NK-92 (cell line): ENCODE results near the gene NOP14.
"Not testable (repeated sequence)": the region's sequence is repeated elsewhere in the genome, so short reads cannot be mapped to it uniquely, and the experiment has no call there.

Experiments
- DNase-seq: peaks from one replicate; lab custom pipeline; 2025; ENCODE audit not compliant: unreplicated experiment; lab: John Stamatoyannopoulos, UW

Gene NOP14

DNA sequence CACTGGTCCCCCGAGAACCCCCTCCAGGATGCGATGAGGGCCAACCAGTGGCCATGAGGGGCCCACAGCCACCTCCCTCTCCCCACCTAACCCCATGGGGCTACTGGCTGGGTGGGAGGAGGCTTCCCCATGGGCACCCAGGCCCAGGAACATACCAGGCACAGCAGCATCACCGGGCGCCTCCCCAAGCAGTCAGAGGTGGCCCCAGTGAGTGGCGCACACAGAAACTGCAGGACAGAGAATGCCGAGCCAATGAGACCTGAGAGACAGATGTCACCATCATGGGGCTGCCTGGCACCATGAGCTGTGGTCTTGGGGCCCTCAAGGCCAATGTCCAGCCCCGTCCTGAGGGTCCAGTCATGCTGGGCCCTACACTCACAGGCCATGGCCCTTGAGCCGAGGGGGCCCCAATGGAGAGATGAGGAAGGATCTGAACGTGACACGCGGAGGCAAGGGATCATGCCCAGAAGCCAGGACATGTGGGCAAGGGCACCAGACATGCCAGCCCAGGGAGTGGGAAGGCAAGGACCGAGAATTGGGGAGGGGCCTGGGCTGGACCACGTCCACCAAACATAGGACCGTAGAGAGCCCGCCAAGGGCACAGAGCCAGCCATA is 30.1 kb downstream of the NOP14 start:
- no peak for DNase-seq

DNA sequence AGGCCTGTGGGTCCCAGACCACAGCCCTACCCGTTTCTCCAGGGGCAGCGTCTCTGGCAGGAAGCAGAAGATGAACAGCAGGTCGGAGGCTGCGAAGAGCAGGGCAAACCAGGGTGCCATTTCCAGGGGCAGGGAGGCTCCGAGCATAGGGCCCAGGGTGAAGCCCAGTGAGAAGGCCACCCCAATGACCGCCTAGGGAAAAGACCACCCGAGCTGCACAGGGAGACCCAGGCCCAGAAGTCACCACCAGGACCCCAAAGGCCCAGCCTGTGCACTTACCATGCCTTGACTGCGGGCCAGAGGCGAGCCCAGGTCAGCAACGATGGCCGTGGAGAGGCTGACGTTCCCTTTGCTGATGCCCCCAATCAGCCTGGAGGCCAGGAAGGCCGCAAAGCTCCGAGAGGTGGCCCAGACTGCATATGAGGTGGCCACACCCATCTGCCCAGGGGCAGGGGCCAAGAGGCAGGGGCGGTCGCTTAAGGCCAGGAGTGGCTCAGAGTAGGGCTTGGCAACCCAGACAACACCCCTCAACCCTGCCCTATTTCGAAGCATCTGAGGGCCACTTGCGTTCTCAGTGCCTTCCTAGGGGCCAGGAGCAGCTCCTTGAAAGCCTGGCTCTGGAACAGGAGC is 30.8 kb downstream of the NOP14 start:
- DNase-seq: no peak

DNA sequence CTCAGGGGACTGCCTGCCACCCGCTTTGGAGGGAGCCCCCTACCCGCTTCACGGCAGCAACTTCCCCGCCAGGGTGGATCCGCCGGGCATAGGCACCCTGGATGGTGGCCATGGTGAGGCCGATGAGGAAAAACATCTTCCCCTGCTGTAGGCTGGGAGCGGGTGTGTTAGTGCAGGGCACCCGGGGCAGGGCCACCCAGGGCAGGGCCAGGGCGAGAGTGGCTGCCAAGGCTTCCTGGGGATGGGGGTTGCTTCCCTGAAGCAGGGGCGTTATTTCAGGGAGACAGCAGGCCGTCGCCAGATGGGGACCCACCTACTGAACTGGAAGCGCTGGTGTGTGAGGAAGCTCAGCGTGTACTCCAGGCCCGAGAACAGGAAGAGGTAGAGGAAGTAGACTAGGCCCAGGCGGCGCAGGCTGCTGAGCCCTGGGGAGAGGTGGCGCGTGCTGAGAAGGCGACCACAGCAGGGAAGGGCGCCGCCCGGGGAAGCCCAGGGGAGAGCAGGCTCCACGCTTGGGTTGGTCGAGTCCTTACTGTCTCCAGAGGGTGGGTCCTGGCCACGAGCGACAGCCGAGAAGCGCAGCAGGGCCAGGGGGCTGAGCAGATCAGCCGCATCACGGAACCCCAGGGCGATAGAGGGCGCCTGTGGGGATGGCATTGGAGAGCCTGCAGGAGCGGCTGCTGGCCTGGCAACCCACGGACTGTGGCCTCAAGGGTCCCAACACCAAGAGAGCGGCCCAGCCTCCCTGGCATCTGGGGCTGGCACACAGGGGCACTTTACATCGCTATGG is 31.5 kb downstream of the NOP14 start:
- no peak for DNase-seq

DNA sequence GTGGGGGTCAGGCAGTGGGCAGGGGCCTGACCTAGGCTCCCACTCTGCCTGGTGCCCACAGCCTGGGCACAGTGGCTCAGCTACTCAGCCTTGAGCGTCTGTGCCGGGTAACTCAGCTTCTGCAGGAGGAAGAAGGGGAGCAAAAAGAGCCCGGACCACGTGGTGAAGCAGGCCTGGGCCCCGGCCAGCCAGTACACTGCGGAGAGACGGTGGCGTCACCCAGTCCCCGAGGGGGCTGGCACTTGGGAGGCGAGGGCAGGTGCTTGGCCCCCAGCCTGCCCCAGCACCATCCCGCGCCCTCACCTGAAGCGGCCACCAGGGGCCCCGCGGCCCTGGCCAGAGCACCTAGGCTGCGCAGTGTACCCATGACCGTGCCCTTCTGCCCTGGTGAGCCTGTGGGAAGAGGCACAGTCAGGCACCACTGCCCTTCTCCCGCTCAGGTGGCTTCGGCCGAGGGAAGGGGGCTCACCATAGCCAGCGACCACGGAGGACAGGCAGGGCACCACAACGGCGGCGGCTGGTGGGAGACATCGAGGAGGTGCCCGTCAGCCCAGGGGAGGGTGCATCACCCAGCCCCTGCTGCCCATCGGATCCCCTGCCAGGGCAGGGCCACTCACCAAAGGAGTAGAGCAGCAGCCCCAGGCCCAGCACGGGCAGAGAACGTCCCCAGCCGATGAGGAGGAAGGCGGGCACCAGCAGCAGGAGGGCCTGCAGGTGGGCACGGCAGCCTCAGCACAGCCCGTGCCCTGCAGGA is 32.3 kb downstream of the NOP14 start:
- DNase-seq: no peak

DNA sequence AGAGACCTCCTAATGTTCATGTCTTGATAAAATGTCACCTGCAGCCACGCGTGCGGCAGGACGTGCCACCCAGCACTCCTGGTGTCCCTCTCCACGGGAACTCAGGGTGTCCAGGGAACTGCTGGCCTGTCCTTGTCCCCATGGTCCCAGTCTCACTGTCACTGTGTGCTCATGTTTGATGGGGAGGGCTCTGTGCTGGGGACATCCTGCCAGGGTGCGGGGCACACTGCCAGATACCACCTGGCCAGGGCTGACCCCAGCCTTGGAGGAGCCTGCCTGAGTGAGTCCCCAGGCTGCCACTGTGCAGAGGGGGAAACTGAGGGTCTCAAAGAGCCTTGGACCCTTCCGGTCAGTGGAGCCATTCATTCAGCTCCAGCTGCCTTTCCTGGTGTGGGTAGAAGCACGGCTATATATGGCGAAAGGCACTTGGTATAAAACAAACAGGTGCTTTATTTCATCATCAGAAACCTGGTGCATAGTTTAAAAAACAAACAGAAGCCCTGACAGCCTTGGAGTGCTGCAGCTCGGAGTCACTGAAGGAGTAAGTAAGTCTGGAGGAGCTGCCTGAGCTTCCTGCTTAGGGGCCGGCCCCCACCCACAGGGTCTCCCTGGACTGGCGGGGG is 33.0 kb downstream of the NOP14 start:
- no peak for DNase-seq

DNA sequence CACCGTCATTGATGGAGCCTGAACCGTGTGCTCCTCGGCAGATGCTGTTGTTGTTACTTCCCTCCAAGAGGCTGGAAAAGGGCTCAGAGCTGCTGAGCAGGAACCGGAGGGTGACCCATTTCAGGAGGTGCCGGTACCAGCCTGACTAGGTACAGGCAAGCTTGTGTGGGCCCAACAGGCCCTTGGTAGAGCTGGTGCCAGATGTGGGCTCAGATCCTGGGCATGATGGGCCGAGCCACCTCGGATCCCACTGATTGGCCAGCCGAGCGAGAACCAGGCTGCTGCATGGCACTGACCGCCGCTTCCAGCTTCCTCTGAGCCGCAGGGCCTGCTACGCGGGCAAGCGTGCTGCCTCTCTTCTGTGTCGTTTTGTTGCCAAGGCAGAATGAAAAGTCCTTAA is 33.7 kb downstream of the NOP14 start:
- DNase-seq: no peak

DNA sequence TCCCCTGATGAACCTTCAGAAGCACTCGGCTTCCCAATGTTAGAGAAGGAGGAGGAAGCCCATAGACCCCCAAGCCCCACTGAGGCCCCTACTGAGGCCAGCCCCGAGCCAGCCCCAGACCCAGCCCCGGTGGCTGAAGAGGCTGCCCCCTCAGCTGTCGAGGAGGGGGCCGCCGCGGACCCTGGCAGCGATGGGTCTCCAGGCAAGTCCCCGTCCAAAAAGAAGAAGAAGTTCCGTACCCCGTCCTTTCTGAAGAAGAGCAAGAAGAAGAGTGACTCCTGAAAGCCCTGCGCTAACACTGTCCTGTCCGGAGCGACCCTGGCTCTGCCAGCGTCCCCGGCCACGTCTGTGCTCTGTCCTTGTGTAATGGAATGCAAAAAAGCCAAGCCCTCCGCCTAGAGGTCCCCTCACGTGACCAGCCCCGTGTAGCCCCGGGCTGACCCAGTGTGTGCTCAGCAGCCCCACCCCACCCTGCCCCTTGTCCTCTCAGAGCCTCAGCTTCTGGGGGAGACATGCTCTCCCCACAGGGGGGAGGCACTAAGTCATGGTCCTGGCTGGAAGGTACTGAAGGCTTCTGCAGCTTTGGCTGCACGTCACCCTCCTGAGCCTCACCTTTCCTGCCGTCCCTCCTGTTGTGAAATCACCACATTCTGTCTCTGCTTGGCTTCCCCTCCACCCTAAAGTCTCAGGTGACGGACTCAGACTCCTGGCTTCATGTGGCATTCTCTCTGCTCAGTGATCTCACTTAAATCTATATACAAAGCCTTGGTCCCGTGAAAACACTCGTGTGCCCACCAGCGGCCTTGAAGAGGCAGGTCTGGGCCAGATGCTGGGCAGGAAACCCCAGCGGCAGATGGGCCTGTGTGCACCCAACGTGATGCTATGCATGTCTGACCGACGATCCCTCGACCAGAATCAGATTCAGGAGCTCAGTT is 34.7 kb downstream of the NOP14 start:
- no peak for DNase-seq

DNA sequence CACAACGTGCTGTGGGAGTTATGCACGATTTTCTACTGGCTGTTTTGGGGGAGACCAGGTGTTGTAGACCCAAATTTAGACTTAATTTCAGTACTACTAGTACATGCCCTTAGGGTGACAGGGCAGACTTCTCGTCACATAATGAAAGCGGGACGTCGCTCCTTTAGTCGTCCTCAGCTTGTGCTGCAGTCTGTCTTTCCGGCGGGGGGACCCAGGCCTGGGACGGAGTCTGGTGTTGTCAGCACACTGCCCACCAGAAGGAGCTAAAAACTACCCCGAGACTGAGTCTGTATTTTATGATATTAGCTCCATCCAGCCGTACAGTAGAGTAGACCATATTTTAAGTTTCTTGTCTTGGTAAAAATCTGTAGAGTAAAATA is 35.5 kb downstream of the NOP14 start:
- DNase-seq: no peak

DNA sequence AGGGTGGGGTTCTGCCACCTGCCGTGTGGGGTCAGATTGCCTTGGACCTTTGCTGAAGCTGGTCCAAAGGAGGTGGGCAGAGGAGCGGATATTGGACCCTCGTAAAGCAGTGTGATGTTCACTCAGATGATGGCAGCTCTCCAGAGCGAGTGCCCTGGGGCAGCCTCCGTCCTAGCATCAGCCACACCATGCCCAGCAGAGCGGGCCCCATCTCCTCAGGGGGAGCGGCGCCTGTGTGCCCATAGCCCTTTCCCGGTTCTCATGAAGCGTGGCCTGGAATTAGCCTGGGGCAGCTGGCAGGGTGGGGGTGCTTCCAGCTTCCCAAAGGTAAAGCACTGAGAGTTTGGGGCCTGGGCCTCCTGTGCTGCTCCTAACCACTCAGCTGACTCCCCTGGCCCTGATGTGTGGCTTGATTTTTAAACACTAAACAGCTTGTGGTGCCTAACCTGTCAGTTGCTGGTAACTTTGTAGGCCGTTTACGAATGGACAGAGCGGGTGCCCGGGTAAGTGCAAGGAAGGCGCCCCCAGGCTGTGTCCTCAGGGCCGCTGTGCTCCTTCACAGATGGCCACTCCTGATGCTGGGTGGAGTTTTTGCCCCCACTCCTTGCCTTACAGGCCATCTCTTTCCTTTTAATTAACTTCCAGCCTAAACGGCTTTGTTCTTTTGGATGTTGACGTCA is 36.0 kb downstream of the NOP14 start:
- no peak for DNase-seq

DNA sequence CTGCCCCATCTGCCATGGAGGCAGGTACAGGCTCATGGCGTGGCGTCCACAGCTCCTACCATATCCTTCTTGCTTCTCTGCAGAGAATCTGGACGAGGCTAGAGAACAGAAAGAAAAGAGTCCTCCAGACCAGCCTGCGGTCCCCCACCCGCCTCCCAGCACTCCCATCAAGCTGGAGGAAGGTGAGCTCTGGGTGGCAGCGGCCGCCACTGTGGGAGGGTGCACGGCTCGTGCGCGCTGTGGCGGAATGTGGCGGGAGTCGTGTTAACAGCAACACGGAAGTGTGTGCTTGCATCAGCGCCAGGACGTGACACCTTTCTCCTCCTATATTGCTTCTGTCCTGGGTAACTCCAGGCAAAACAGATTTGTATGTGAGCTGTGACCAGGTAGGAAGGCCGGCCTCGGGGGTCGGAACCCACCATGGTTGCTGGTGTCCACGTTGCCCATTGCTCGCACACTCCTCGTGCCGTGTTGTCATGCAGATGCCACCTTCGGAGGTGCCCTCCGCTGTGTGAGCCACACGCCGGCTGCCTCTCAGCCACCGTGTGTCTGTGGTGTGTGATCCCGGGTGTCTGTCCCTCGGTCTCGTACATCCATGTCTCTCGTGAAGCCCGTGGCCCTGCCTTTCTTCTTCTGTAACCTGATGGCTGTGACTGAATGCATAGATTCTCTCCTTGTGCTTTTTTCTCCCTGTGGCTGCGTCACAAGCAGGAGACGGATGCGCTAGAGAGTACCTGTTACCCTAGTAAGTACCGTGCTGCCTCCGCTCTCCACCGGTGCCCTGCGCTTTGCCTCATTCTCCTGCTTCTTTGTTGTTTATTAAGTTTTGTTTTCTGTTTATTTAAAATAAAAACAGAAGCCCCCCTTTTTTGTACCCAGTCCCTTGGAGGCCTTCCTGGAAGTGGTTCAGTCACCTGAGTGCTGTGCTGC is 37.0 kb downstream of the NOP14 start:
- DNase-seq: no peak

DNA sequence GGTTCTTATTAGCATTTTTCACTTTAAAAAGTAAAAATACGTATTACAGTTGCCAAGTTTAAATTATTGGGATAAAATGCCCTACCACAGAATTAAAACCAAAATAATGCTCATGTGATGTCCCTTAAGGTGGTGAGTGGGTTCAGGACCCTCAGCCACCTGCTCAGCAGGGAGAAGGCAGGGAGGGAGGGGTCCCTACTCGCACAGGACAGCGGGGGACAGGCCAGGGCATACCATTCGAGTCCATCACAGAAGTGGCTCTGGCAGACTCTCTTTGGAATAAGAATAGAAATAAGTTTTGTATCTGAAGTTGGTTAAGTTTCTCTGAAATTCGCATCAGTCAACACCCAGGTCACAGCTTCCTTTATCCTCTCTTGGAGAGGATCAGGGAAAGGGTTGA is 37.7 kb downstream of the NOP14 start:
- no peak for DNase-seq

DNA sequence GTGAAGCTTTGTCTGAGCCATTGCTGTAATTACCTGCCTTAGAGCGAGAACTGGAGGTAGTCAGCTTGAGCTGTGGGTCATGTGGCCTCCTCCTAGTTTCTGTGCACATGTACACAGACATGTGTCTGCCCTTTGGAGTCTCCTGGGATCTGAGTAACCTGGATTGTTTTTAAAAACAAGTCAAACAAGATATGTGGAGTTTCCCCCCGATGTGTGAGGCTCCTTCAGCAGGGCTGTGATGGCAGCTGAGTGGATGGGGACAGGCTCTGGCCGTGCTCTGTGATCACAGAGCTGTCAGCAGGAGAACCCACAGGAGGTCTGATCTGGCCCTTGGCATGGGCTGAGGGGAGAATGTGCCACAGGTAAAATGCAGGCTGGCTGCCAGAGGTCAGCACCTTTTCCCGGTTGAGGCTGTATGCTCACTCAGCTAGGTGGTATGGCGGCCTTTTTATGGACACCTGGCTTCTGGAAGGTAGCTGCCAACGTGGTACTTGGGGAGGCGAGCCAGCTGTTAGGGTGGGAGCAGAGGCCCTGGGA is 38.4 kb downstream of the NOP14 start:
- DNase-seq: no peak

DNA sequence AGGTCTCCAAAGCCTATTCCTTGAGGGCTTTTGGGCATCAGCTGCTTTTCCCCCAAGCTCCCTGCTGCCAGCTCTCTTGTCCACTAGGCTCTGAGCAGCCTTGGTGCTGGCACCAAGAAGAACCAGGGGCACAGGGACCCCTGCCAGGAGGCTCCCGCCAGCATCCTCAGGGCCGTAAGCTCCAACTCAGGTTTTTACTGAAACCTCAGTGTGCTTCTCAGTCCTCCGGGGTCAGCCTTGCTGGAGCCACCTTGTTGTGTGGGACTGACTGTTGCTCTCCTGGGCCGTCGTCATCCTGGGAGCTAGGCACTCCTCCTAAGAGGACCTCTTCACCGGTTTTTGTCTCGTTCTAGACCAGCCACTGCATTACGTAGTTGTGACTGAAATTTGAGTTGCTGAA is 38.9 kb downstream of the NOP14 start:
- no peak for DNase-seq

DNA sequence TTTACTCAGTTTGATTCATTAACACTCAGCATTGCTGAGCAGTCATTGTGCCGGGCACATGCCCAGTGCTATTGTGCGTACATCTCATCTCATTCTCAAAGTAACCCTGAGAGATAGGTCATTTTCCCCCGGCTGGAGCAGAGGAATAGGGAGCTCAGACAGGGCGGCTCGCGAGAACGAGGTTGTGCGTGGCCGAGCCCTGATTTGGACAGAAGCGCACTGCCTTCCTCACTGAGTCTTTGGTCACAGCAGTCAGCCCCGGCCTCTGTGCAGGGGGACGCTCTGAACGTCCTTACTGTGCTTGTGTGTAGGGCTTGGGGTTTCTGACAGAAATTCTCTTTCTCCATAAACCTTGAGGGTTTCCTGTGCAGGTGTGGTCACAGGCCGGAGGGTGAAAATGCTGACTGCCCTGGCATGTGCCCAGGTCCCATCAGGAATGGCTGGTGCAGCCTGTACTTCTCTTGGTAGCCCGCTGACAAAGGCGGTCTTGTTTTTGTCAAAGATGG is 39.5 kb downstream of the NOP14 start:
- no peak for DNase-seq

DNA sequence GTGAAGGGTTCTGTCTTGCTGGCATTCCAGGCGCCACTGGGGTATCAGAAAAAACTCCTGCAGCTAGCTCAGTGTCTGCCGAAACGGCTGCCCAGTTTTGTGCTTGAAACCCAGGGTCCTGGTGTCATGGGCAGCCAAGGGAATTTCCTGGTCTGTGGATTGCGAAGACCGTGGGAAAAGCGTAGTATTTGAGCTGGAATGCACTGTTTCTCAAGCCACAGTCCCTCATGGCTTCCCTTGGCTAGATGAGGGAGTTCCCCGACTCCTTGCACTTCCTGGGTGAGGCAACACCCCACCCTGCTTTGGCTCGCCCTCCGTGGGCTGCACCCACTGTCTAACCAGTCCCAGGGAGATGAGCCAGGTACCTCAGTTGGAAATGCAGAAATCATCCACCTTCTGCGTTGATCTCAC is 40.1 kb downstream of the NOP14 start:
- DNase-seq: no peak

DNA sequence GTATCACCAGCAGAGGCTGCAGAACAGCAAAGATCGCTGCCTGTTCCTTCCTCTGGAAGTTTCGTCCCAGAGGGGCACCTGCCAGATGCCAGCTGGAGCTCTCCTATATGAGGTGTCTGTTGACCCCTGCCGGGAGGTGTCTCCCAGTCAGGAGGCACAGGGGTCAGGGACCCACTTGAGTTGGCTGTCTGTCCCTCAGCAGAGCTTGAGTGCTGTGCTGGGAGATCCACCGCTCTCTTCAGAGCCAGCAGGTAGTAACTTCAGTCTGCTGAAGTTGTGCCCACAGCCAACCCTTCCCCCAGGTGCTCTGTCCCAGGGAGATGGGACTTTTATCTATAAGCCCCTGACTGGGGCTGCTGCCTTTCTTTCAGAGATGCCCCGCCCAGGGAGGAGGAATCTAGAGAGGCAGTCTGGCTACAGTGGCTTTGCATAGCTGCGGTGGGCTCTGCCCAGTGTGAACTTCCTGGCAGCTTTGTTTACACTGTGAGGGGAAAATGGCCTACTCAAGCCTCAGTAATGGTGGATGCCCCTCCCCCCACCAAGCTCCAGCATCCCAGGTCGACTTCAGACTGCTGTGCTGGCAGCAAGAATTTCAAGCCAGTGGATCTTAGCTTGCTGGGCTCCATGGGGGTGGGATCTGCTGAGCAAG is 40.6 kb downstream of the NOP14 start:
- DNase-seq: not testable (repeated sequence)

DNA sequence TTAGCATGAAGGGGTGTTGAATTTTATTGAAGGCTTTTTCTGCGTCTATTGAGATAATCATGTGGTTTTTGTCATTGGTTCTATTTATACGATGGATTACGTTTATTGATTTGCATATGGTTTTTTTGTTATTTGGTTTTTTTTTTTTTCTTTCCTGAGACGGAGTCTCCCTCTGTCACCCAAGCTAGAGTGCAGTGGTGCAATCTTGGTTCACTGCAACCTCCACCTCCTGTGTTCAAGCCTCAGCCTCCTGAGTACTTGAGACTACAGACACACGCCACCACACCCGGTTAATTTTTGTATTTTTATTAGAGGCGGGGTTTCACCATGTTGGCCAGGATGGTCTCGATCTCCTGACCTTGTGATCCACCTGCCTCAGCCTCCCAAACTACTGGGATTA is 44.5 kb downstream of the NOP14 start:
- not testable (repeated sequence) for DNase-seq

DNA sequence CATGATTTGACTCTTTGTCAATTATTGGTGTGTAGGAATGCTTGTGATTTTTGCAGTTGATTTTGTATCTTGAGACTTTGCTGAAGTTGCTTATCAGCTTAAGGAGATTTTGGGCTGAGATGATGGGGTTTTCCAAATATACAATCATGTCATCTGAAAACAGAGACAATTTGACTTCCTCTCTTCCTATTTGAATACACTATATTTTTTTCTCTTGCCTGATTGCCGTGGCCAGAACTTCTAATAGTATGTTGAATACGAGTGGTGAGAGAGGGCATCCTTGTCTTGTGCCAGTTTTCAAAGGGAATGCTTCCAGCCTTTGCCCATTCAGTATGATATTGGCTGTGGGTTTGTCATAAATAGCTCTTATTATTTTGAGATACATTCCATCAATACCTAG is 44.9 kb downstream of the NOP14 start:
- not testable (repeated sequence) for DNase-seq
